HUDEP-2 (cell line): ENCODE data around the gene HMCES.
"Not testable (repeated sequence)": the region's sequence is repeated elsewhere in the genome, so short reads cannot be mapped to it uniquely, and the experiment has no call there.

Experiments used
- DNase-seq, 76 experiments: peaks; one replicate each; lab custom pipeline; 2025; ENCODE audit not compliant: unreplicated experiment in 76 of 76; lab: John Stamatoyannopoulos, UW

Gene HMCES

DNA sequence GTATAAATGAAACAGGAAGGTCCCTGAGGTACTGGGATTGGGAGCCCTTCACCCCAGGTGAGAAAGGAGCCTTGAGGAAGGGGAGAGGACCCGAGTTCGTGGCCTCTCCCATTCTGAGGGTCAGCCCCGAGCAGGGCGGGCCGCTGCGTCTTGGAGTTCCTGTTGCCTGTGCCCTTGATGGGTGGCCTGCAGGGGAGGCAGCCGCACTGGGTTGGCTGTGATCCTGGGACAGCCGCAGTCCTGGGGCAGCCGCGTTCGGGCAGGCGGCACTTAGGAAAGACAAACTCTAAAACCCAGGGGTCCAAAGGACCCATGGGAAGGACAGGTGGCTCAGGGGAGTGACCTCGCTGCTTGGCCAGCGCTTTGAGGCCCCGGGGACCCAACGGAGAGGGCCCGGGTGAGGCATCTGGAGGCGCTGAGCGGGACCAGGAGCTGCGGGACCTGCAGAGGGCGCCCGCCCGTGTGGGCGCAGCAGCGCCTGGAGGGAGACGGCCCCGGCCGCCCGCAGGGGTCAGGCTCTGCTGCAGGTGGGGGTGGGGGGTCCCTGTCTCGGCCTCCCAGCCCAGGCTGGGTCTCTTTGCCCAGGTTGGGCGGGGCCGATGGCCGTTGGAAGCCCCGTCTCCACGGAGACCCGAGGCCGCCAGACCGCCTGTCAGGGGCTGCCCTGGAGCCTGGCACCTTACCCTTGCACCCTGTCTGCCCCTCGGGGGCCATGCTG lies 65.1 kb downstream of the HMCES start:
- peak in 9 of 76 experiments; percentile 4 to 44 (median 18) for DNase-seq

DNA sequence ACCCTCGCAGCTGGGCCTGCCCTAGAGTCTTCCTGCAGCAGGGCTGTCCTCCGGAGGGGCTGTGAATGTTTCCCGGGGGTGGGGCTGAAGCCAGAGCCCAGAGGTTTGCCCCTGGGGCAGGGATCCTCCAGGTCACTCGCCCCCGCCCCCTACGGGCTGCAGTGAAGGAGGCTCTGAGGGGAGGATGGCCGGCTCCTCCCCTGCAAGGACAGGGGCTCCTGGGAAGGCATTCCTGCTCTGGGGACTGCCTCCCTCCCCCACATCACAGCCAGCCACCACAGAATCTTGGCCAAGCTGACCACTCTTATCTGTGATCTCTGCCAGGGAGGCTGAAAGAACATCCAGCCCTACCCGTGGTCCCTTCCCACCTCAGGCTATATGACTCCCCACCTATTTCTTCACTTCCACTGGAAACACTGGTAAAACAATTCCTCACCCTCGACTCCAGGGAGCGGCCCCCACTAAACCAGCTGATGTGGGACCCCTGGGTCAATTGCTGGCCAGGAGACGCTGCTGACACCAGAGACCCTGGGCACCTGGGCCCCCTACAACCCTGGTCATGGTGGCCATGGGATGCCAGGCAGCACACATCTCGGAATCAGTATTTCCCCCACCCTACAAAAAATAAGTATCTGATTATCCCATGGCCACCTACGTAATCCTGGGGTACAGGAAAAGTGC lies 66.0 kb downstream of the HMCES start:
- DNase-seq: no peak

GRCh38 chr3:129345281-129345680 lies 66.6 kb downstream of the HMCES start:
- no peak for DNase-seq

GRCh38 chr3:129345971-129346370 lies 67.3 kb downstream of the HMCES start:
- no peak for DNase-seq

DNA sequence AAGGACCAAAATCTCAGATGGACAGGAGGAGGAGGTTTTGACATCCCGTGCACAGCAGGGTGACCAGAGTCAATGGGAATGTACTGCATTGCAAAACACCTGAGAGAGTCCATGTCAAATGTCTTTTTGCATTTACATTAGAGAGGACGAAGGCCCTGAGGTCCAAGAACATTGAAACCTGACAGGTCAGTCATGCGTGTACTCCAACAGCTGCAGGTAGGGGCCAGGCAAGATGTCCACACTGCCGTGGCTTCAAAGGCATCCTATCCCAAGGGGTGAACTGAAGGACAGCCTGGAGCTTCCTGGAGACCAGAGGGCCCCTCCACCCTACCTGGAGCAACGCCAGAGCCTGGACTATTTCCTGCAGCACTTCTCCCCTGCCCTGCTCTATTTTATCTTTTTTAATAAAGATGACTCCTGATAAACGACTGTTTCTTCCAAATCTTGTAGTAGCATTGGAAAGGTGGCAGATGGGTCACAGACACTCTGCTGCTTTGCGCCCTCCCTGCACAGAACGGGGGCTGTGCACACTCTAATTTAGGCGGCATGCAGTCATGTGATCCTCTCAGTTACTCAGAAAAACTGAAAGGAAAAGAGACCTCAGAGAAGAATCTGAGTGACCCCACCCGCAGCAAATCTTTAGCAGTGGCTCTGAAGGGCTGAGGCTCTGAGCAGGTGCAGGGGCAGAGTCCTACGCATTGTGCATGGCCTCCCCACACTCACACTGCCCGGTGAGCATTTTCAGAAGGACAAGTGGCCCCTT lies 68.2 kb downstream of the HMCES start:
- DNase-seq: no peak

GRCh38 chr3:129347458-129347845 lies 68.8 kb downstream of the HMCES start:
- DNase-seq: no peak

GRCh38 chr3:129348734-129349133 lies 70.1 kb downstream of the HMCES start:
- no peak for DNase-seq

DNA sequence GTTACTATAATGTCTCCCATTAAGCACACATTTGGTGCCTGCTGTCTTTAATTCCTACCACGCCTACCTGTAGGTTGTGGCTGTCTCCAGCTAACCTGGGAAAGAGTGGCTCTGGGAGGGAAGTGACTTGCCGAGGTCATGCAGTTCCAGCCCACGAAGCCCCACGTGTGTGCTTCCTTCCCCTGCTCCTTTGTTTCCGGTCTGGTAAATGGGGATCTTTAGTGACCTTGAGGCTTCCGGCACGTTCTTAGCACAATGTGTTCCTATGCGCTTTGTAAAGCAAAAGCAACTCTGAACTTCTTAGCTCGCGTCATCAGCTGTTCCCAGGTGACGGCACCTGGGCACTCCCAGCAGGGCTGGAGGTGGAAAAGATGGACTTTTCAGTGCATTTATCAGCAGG lies 70.5 kb downstream of the HMCES start:
- DNase-seq: not testable (repeated sequence)

- no peak for DNase-seq
Observed at GRCh38 chr3:129349791-129350190, 71.1 kb downstream of the HMCES start.

DNA sequence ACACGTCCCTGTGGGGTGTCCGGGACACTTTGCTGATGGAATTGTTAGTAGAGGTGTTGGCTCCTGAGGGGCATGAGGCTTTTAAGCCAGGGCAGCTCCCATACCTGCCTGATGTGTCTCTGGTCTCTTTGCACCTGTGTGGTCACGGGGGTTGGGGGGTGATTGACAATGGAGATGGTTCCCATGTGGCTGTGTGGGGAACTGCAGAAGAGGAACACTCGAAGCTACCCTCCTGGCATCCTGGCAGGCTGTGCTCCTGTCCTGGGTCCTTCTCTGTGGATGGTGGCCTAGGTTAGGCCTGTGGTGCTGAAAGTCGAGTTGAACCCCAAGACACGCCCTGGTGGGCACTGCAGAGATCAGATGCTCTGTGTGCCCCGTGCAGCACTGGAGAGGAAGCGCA lies 73.4 kb downstream of the HMCES start:
- DNase-seq: no peak

- peak in 1 of 76 experiments; percentile 19 for DNase-seq
Observed at GRCh38 chr3:129352650-129353588, 74.2 kb downstream of the HMCES start.

DNA sequence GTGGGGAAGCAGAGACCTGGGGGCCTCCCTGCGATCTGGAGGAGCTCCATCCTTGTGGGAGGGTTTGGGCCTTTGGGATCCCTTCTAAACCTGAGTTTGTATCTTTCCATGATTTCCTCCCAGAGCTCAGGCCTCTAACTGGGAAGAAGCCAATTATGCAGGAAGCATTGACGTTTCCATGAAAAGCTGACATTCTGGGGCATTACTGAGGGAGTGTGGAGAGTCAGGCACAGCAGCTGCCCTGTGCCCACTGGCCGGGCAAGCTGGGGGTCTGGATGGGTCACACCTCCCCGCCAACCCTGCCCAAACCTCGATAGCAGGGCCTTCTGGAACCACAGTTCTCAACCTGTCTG lies 74.9 kb downstream of the HMCES start:
- no peak for DNase-seq
